Osteocyte (in vitro differentiated cells): Measurements from ENCODE around the gene STAM2. TPM values are rescaled to one million over a fixed set of nuclear protein-coding genes. Genes with fewer than 3 reads are reported as not detected.

Experiments used
- DNase-seq: peaks from one replicate; pipeline ENCODE4 v3.0.0; 2021; ENCODE audit warnings: mixed read lengths; ENCODE audit not compliant: unreplicated experiment; ENCODE audit errors: extremely low spot score
- H3K27ac Mint-ChIP-seq: one replicate; pipeline ENCODE4 v1.8.0; 2021; ENCODE audit warnings: mild to moderate bottlenecking, mixed read lengths; ENCODE audit not compliant: unreplicated experiment
- H3K27me3 Mint-ChIP-seq: one replicate; pipeline ENCODE4 v1.8.0; 2021; ENCODE audit warnings: mixed read lengths; ENCODE audit not compliant: unreplicated experiment
- H3K36me3 Mint-ChIP-seq: one replicate; pipeline ENCODE4 v1.8.0; 2021; ENCODE audit warnings: mixed read lengths; ENCODE audit not compliant: unreplicated experiment
- H3K4me1 Mint-ChIP-seq: one replicate; pipeline ENCODE4 v1.8.0; 2021; ENCODE audit warnings: mixed read lengths; ENCODE audit not compliant: unreplicated experiment
- H3K4me3 Mint-ChIP-seq: one replicate; pipeline ENCODE4 v1.8.0; 2021; ENCODE audit warnings: mild to moderate bottlenecking, moderate library complexity, mixed read lengths; ENCODE audit not compliant: unreplicated experiment
- H3K9me3 Mint-ChIP-seq: one replicate; pipeline ENCODE4 v1.8.0; 2021; ENCODE audit warnings: mixed read lengths; ENCODE audit not compliant: unreplicated experiment
- CTCF ChIP-seq: fragments of 200-600 bp; sonication (generic); IDR thresholded peaks from 2 replicates; pipeline ENCODE4 v1.5.0; 2021; ENCODE audit warnings: antibody characterized with exemption, mild to moderate bottlenecking, moderate library complexity
- total RNA-seq: library from RNA; stranded (reverse); gene quantifications from 2 replicates; pipeline ENCODE4 v1.2.1, GENCODE V29; 2021

Gene STAM2
- total RNA-seq, 1 donor from 2014 or later: 43.0 TPM

GRCh38 chr2:152071518-152071917, 104.0 kb downstream of the STAM2 start:
- TF ChIP-seq CTCF: no peak
- peaks cover 5% of the 10 kb centered on the region for H3K4me1 Mint-ChIP-seq
- no peak for DNase-seq
- H3K27ac Mint-ChIP-seq: no peak overlapping the region
- no peaks in the 10 kb centered on the region for H3K27me3 Mint-ChIP-seq
- H3K36me3 Mint-ChIP-seq: no peaks in the 10 kb centered on the region
- no peak overlapping the region for H3K4me3 Mint-ChIP-seq
- no peaks in the 10 kb centered on the region for H3K9me3 Mint-ChIP-seq

DNA sequence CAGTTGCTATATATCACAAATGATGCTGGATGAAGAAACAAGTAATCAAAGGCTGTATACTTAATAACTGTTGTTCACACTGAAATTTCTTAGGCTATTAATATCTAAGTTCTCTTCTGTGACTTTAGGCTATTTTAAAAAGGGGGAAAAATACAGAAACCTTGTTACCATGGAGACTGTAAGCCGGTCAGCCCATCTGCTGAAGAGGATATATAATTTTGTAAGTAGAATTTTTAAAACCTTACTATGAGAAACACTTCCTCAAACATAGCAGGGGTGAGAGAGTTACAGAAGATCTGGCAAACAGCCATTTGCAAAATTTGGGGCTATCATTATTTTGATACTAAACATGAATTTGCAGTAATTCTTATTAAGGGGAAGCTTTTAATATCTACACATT, 104.5 kb downstream of the STAM2 start:
- no peak for DNase-seq
- Mint-ChIP-seq H3K9me3 (no peaks in the 10 kb centered on the region), H3K36me3 (no peaks in the 10 kb centered on the region), H3K4me3 (no peak overlapping the region), H3K27ac (no peak overlapping the region), H3K27me3 (peaks cover 1% of the 10 kb centered on the region), H3K4me1 (peaks cover 5% of the 10 kb centered on the region)
- TF ChIP-seq CTCF: no peak

- TF ChIP-seq CTCF: no peak
- Mint-ChIP-seq H3K36me3 (no peaks in the 10 kb centered on the region), H3K27me3 (peaks cover 2% of the 10 kb centered on the region), H3K4me1 (peaks cover 15% of the 10 kb centered on the region), H3K9me3 (no peaks in the 10 kb centered on the region), H3K4me3 (no peak overlapping the region), H3K27ac (no peak overlapping the region)
- DNase-seq: no peak
These were observed 107.3 kb downstream of the STAM2 start for GRCh38 chr2:152068226-152068625.

- H3K27me3 Mint-ChIP-seq: peaks cover 2% of the 10 kb centered on the region
- H3K4me3 Mint-ChIP-seq: no peak overlapping the region
- H3K4me1 Mint-ChIP-seq: peaks cover 17% of the 10 kb centered on the region
- no peak for TF ChIP-seq CTCF
- no peak overlapping the region for H3K27ac Mint-ChIP-seq
- DNase-seq: no peak
- no peaks in the 10 kb centered on the region for H3K36me3 Mint-ChIP-seq
- H3K9me3 Mint-ChIP-seq: no peaks in the 10 kb centered on the region
These were observed 107.7 kb downstream of the STAM2 start for GRCh38 chr2:152067823-152068222.

Other genes with a start within 250 kb of the STAM2 start
- gene CACNB4, start 76.7 kb downstream of the STAM2 start, total RNA-seq: 3.4 and 3.6 TPM in 2 replicates
- 44.0 and 45.3 TPM in 2 replicates for gene FMNL2, start 159.4 kb upstream of the STAM2 start, total RNA-seq